H1 (cell line): ENCODE data around the gene MLLT11. TPM values are rescaled to one million over a fixed set of nuclear protein-coding genes. Genes with fewer than 3 reads are reported as not detected.

Source experiments
- CTCF ChIA-PET: fragments of 300-600 bp; sonication (Branson Sonifier 250); formaldehyde crosslinking; loops from one replicate; lab custom pipeline; 2021; ENCODE audit not compliant: partially characterized antibody; lab: Charles Lee
- POLR2A ChIA-PET: fragments of 300-600 bp; sonication (Branson Sonifier 250); formaldehyde crosslinking; loops from one replicate; lab custom pipeline; 2021; ENCODE audit warnings: inconsistent platforms; ENCODE audit not compliant: partially characterized antibody; lab: Charles Lee
- DNase-seq, 2 experiments: peaks; one replicate each; pipeline versions ENCODE4 v3.0.0 to v3.0.0-alpha.2; 2010 to 2022; ENCODE audit warnings: low spot score in 2 of 2, low read depth in 1 of 2, mixed read lengths in 1 of 2
- FAIRE-seq: peaks from 2 replicates; lab custom pipeline; 2011; peaks lifted over from hg19 to GRCh38; lab: Jason Lieb, UNC
- H2AFZ ChIP-seq: 2 replicates; pipeline ENCODE4 v1.8.1; 2012; ENCODE audit warnings: low read length, inconsistent platforms
- H2AK5ac ChIP-seq: 2 replicates; pipeline ENCODE4 v1.6.1; 2013; ENCODE audit warnings: low read depth, low read length
- H2BK120ac ChIP-seq: replicated peaks from 2 replicates; pipeline ENCODE3; 2013; ENCODE audit warnings: low read depth, low read length, inconsistent platforms
- H2BK12ac ChIP-seq: 2 replicates; pipeline ENCODE4 v1.6.1; 2013; ENCODE audit warnings: low read depth, low read length
- H2BK15ac ChIP-seq: 2 replicates; pipeline ENCODE4 v1.6.1; 2013; ENCODE audit warnings: low read length
- H2BK20ac ChIP-seq: 2 replicates; pipeline ENCODE4 v1.6.1; 2013; ENCODE audit warnings: low read length
- H2BK5ac ChIP-seq: 2 replicates; pipeline ENCODE4 v1.6.1; 2013; ENCODE audit warnings: low read depth, low read length
- H3K14ac ChIP-seq: 2 replicates; pipeline ENCODE4 v1.6.1; 2013; ENCODE audit warnings: inconsistent platforms; ENCODE audit not compliant: insufficient read length
- H3K18ac ChIP-seq: 2 replicates; pipeline ENCODE4 v1.6.1; 2013; ENCODE audit warnings: low read length; ENCODE audit errors: extremely low read depth
- H3K23ac ChIP-seq: 2 replicates; pipeline ENCODE4 v1.6.1; 2013; ENCODE audit warnings: inconsistent platforms; ENCODE audit not compliant: insufficient read length
- H3K23me2 ChIP-seq: 2 replicates; pipeline ENCODE4 v1.6.1; 2013; ENCODE audit warnings: low read depth, low read length
- H3K27ac ChIP-seq: 2 replicates; pipeline ENCODE4 v1.6.1; 2011; ENCODE audit warnings: low read depth, low read length, inconsistent platforms
- H3K27me3 ChIP-seq, 4 experiments: replicated peaks in 1 of 4; 1 replicate in 1 of 4; 2 replicates in 3 of 4; pipeline versions ENCODE4 v1.6.1 to v1.8.1; 2011 to 2013; ENCODE audit warnings: low read length in 3 of 4, mild to moderate bottlenecking in 3 of 4, inconsistent platforms in 2 of 4, mixed read lengths in 2 of 4, moderate library complexity in 1 of 4; ENCODE audit not compliant: control insufficient read depth in 3 of 4, insufficient read depth in 3 of 4; ENCODE audit errors: extremely low read depth in 1 of 4
- H3K36me3 ChIP-seq, 4 experiments: 2 replicates each; pipeline versions ENCODE4 v1.6.1 to v1.8.1; 2011 to 2013; ENCODE audit warnings: mild to moderate bottlenecking in 4 of 4, low read length in 3 of 4, moderate library complexity in 2 of 4, control low read depth in 1 of 4, inconsistent platforms in 1 of 4; ENCODE audit not compliant: insufficient read depth in 4 of 4, control insufficient read depth in 2 of 4
- H3K4ac ChIP-seq: replicated peaks from 2 replicates; pipeline ENCODE3; 2013; ENCODE audit warnings: low read length, low read depth, mixed read lengths, inconsistent platforms; ENCODE audit not compliant: insufficient read length
- H3K4me1 ChIP-seq, 4 experiments: replicated peaks in 1 of 4; 1 replicate in 1 of 4; 2 replicates in 3 of 4; pipeline versions ENCODE4 v1.6.1 to v1.8.1; 2011 to 2013; ENCODE audit warnings: low read length in 3 of 4, inconsistent platforms in 2 of 4, mixed read lengths in 1 of 4; ENCODE audit not compliant: insufficient read depth in 4 of 4, control insufficient read depth in 3 of 4
- H3K4me2 ChIP-seq, 2 experiments: 2 replicates each; pipeline versions ENCODE4 v1.6.1 to v1.8.1; 2011 to 2013; ENCODE audit warnings: low read depth in 2 of 2, low read length in 2 of 2, control low read depth in 1 of 2, inconsistent platforms in 1 of 2, mild to moderate bottlenecking in 1 of 2; ENCODE audit not compliant: insufficient read depth in 1 of 2
- H3K4me3 ChIP-seq, 4 experiments: fragments of 200-600, 300-600 bp in 1 of 4; sonication (generic), shearing (Covaris generic), sonication (Bioruptor Twin) in 1 of 4; 2 replicates each; pipeline versions ENCODE4 v1.5.1 to v1.8.1; 2011 to 2016; ENCODE audit warnings: low read length in 4 of 4, low read depth in 3 of 4, control low read depth in 2 of 4, inconsistent platforms in 2 of 4, mild to moderate bottlenecking in 2 of 4, mixed read lengths in 1 of 4, moderate library complexity in 1 of 4; ENCODE audit not compliant: insufficient read depth in 2 of 4; ENCODE audit errors: extremely low read depth in 1 of 4
- H3K56ac ChIP-seq: replicated peaks from 2 replicates; pipeline ENCODE3; 2013; ENCODE audit warnings: low read depth, mild to moderate bottlenecking, mixed read lengths, low read length, inconsistent platforms; ENCODE audit not compliant: insufficient read length
- H3K79me1 ChIP-seq: 2 replicates; pipeline ENCODE4 v1.6.1; 2013; ENCODE audit warnings: low read depth, low read length, control low read depth
- H3K79me2 ChIP-seq, 2 experiments: 2 replicates each; pipeline versions ENCODE4 v1.6.1 to v1.8.1; 2012 to 2013; ENCODE audit warnings: low read length in 2 of 2, mild to moderate bottlenecking in 2 of 2, inconsistent platforms in 1 of 2; ENCODE audit not compliant: insufficient read depth in 2 of 2, control insufficient read depth in 1 of 2
- H3K9ac ChIP-seq, 4 experiments: replicated peaks in 1 of 4; 1 replicate in 1 of 4; 2 replicates in 3 of 4; pipeline versions ENCODE4 v1.6.1 to v1.8.1; 2011 to 2013; ENCODE audit warnings: low read depth in 3 of 4, low read length in 3 of 4, control low read depth in 2 of 4, mild to moderate bottlenecking in 2 of 4, moderate library complexity in 2 of 4, inconsistent platforms in 1 of 4; ENCODE audit errors: extremely low read depth in 1 of 4
- H3K9me3 ChIP-seq, 2 experiments: 2 replicates each; pipeline versions ENCODE4 v1.6.1 to v1.8.1; 2012 to 2013; ENCODE audit warnings: mild to moderate bottlenecking in 2 of 2, moderate library complexity in 2 of 2, control low read depth in 1 of 2, inconsistent platforms in 1 of 2, low read depth in 1 of 2, low read length in 1 of 2, mixed read lengths in 1 of 2; ENCODE audit not compliant: insufficient read depth in 2 of 2
- H4K20me1 ChIP-seq, 2 experiments: replicated peaks in 1 of 2; 2 replicates each; pipeline versions ENCODE3 to v1.8.1; 2011 to 2013; ENCODE audit warnings: inconsistent platforms in 2 of 2, low read length in 2 of 2, mild to moderate bottlenecking in 1 of 2; ENCODE audit not compliant: insufficient read depth in 2 of 2, control insufficient read depth in 1 of 2
- H4K5ac ChIP-seq: 2 replicates; pipeline ENCODE4 v1.6.1; 2013; ENCODE audit warnings: low read length, low read depth, mixed read lengths, inconsistent platforms; ENCODE audit not compliant: insufficient read length
- H4K8ac ChIP-seq: 2 replicates; pipeline ENCODE4 v1.8.0; 2013; ENCODE audit warnings: mild to moderate bottlenecking, moderate library complexity, low read length, inconsistent platforms; ENCODE audit not compliant: insufficient read depth; ENCODE audit errors: extremely low read depth
- H4K91ac ChIP-seq: replicated peaks from 2 replicates; pipeline ENCODE3; 2013; ENCODE audit warnings: low read length, mixed read lengths, inconsistent platforms; ENCODE audit not compliant: insufficient read length
- HDAC6 ChIP-seq: IDR thresholded peaks from one replicate; pipeline ENCODE4 v1.7.1; 2012; ENCODE audit warnings: low read depth, mild to moderate bottlenecking, inconsistent platforms, low read length, moderate library complexity
- SP1 ChIP-seq: IDR thresholded peaks from 2 replicates; pipeline ENCODE4 v1.6.1; 2011; ENCODE audit warnings: low read depth, low read length
- SP2 ChIP-seq: IDR thresholded peaks from 2 replicates; pipeline ENCODE4 v1.6.1; 2012; ENCODE audit warnings: mild to moderate bottlenecking, low read length, inconsistent platforms
- polyA plus RNA-seq, 7 experiments: library from polyadenylated mRNA; depleted of rRNA in 3 of 7; stranded (reverse) in 5 of 7; unstranded in 2 of 7; fragments of >200 nt in 5 of 7; fragments of 200-250 nt in 2 of 7; gene quantifications; 1 replicate in 5 of 7; 2 replicates in 1 of 7; 4 replicates in 1 of 7; pipeline versions ENCODE4 v1.2.1 to v1.2.3, GENCODE V29; 2011 to 2013; ENCODE audit warnings: missing spikeins in 2 of 7, mixed read lengths in 2 of 7
- total RNA-seq: library from RNA; stranded (reverse); fragmentation: NEBNext Ultra II Directional; extraction: Animal tissue kit (Norgen Biotek cat#: 25700); gene quantifications from 2 replicates; pipeline ENCODE4 v1.2.1, GENCODE V29; 2021

Gene MLLT11
- total and polyA plus RNA-seq, 2 of the 8 experiments (the other 6 are each of a cell fraction or from before 2014, with no cell fraction given): 13.7 to 18.1 TPM

DNA sequence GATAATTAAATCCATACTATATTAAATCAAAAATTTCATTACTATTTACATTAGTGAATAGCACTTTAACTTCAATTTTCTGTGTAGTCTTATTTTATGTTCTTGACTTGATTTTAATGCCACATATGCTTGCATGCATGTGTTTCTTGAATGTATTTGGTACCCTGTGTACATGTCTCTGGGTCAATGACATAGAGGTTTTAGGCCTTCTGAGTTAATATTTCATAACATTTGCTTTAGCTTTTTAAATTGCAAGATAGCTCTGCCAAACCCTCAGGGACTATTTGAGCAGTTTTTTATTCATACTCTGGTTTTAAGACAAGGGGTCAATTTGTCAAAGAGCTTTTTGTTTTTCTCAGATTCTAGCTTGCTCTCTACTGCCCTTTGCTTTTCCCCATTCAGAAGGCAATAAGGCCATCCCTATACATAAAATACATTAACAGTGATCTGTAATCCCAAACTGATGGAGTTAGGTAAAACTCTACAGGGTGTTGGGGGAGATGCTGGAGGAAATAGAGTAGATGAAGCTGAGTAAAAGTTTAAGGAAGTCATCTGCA lies 5.0 kb downstream of the MLLT11 start:
- no peak for FAIRE-seq
- H2BK20ac ChIP-seq: no peak overlapping the region
- peaks cover 0 to 3% of the 10 kb centered on the region in 2 experiments for H4K20me1 ChIP-seq
- no peak overlapping the region for H3K27ac ChIP-seq
- peaks cover 0 to 9% (median 2%) of the 10 kb centered on the region in 4 experiments; a peak in 3 of 7 replicates for H3K4me1 ChIP-seq
- H3K23ac ChIP-seq: no peak overlapping the region
- H3K4me3 ChIP-seq: no peak overlapping the region
- ChIA-PET CTCF (interaction anchor here (0.6 to 1.1 kb wide), 7 partner anchors 15 to 573 kb away, joined by 3 to 4 read pairs (median 3); no protein-coding TSS in a partner anchor), POLR2A (interaction anchor here (0.7 to 1.1 kb wide), 3 partner anchors 9 to 188 kb away, joined by 3 read pairs; no protein-coding TSS in a partner anchor)
- H2AK5ac ChIP-seq: no peak overlapping the region
- H3K79me1 ChIP-seq: no peaks in the 10 kb centered on the region; the same call in 1 of the 2 replicates
- H3K9me3 ChIP-seq: no peaks in the 10 kb centered on the region
- H2AFZ ChIP-seq: no peak overlapping the region
- H3K23me2 ChIP-seq: peaks cover 6% of the 10 kb centered on the region; the same call in 1 of the 2 replicates
- H3K79me2 ChIP-seq: peaks cover 0 to 57% of the 10 kb centered on the region in 2 experiments; a peak in 2 of 4 replicates
- H4K8ac ChIP-seq: no peak overlapping the region
- H3K56ac ChIP-seq: no peak overlapping the region
- no peak overlapping the region for H3K4me2 ChIP-seq
- no peak overlapping the region for H2BK5ac ChIP-seq
- no peak overlapping the region for H4K91ac ChIP-seq
- H3K18ac ChIP-seq: no peak overlapping the region
- no peak overlapping the region for H3K4ac ChIP-seq
- H2BK120ac ChIP-seq: no peak overlapping the region
- peaks cover 0 to 8% (median 0%) of the 10 kb centered on the region in 4 experiments; a peak in 6 of 8 replicates for H3K36me3 ChIP-seq
- no peak overlapping the region for H2BK12ac ChIP-seq
- no peak overlapping the region for H3K14ac ChIP-seq
- H3K9ac ChIP-seq: no peak overlapping the region
- TF ChIP-seq SP2 (no peak), HDAC6 (no peak), SP1 (no peak)
- no peaks in the 10 kb centered on the region for H3K27me3 ChIP-seq
- no peak overlapping the region for H4K5ac ChIP-seq
- no peak overlapping the region for H2BK15ac ChIP-seq
- no peak for DNase-seq
